NCI-H146 treated with DMSO at 0.1 percent for 48 hours (cell line): ENCODE results near the gene HRCT1.
"Not testable (repeated sequence)": the region's sequence is repeated elsewhere in the genome, so short reads cannot be mapped to it uniquely, and the experiment has no call there.

ENCODE experiments used
- DNase-seq: peaks from one replicate; lab custom pipeline; 2025; ENCODE audit not compliant: unreplicated experiment; lab: John Stamatoyannopoulos, UW

HRCT1 gene

GRCh38 chr9:35896570-35896969 is 9.4 kb upstream of the HRCT1 start:
- DNase-seq, result no peak

GRCh38 chr9:35897376-35898099 is 8.5 kb upstream of the HRCT1 start:
- DNase-seq, result not testable (repeated sequence)

- no peak for DNase-seq
Observed at GRCh38 chr9:35898337-35898736, 7.7 kb upstream of the HRCT1 start.

GRCh38 chr9:35899021-35899420 is 7.0 kb upstream of the HRCT1 start:
- DNase-seq, result no peak

- DNase-seq, result peak; percentile 45
Observed at GRCh38 chr9:35903049-35903448, 3.0 kb upstream of the HRCT1 start.

GRCh38 chr9:35904338-35904737 is 1.7 kb upstream of the HRCT1 start:
- DNase-seq, result no peak

- DNase-seq, result no peak
Observed at GRCh38 chr9:35905051-35905781, 786 bp upstream of the HRCT1 start.

GRCh38 chr9:35906923-35907699 is 1.1 kb downstream of the HRCT1 start:
- DNase-seq, result no peak

GRCh38 chr9:35907711-35908503 is 1.9 kb downstream of the HRCT1 start:
- no peak for DNase-seq

- DNase-seq, result no peak
Observed at GRCh38 chr9:35908504-35909125, 2.6 kb downstream of the HRCT1 start.

- no peak for DNase-seq
Observed at GRCh38 chr9:35909274-35909673, 3.3 kb downstream of the HRCT1 start, which contains the start of gene SPAAR. Gene SPAAR (plus strand): TSS chr9:35909490. CDS start chr9:35910464, 974 bp downstream.

- no peak for DNase-seq
Observed at GRCh38 chr9:35909687-35910612, 3.9 kb downstream of the HRCT1 start.

GRCh38 chr9:35910613-35911359 is 4.8 kb downstream of the HRCT1 start:
- no peak for DNase-seq

- no peak for DNase-seq
Observed at GRCh38 chr9:35911690-35912089, 5.7 kb downstream of the HRCT1 start.

GRCh38 chr9:35912791-35913400 is 6.9 kb downstream of the HRCT1 start:
- no peak for DNase-seq

GRCh38 chr9:35913429-35913828 is 7.4 kb downstream of the HRCT1 start:
- not testable (repeated sequence) for DNase-seq

- DNase-seq, result no peak
Observed at GRCh38 chr9:35914301-35914807, 8.4 kb downstream of the HRCT1 start.

GRCh38 chr9:35915681-35916294 is 9.8 kb downstream of the HRCT1 start:
- DNase-seq, result no peak
